K562 (cell line): Measurements from ENCODE around the gene THEM4. TPM values are rescaled to one million over a fixed set of nuclear protein-coding genes. Genes with fewer than 3 reads are reported as not detected.

ENCODE experiments used
- ATAC-seq: fragments of 200-7000 bp; cut with Tn5 transposase; 3 replicates; pipeline ENCODE4 v1.9.1; 2020; ENCODE audit warnings: moderate library complexity
- BruUV-seq: library from RNA; stranded (reverse); fragments of 400-500 nt; replicated peaks from 2 replicates; lab custom pipeline; 2021; lab: Mats Ljungman, UMichigan
- CTCF ChIA-PET: fragments of 300-600 bp; formaldehyde crosslinking; extraction: SDS; loops from one replicate; lab custom pipeline; 2021; ENCODE audit warnings: low intra/inter-chr PET ratio; lab: Yijun Ruan, JAX
- POLR2A ChIA-PET: fragments of 300-600, 350-650 bp; sonication (Branson Sonifier 250); formaldehyde crosslinking; extraction: SDS; loops from one replicate; lab custom pipeline; 2021; ENCODE audit warnings: antibody characterized with exemption, inconsistent platforms; lab: Yijun Ruan, JAX
- DNase-seq, 4 experiments: peaks; one replicate each; pipeline versions ENCODE4 v3.0.0 to v3.0.0-alpha.2; 2011 to 2018; ENCODE audit warnings: low spot score in 3 of 4, mixed read lengths in 3 of 4; ENCODE audit errors: extremely low read depth in 1 of 4
- FAIRE-seq: peaks from 2 replicates; lab custom pipeline; 2011; peaks lifted over from hg19 to GRCh38; lab: Jason Lieb, UNC
- H2AFZ ChIP-seq: 2 replicates; pipeline ENCODE4 v1.6.0; 2011; ENCODE audit warnings: low read depth, low read length, control low read depth, inconsistent platforms
- H3K27ac ChIP-seq: fragments of 200-600 bp; 3 replicates; pipeline ENCODE4 v1.8.0; 2011; ENCODE audit warnings: low read depth, mild to moderate bottlenecking, control low read depth, inconsistent platforms, low read length, moderate library complexity, mixed read lengths; ENCODE audit errors: extremely low read depth
- H3K27me3 ChIP-seq, 2 experiments: fragments of 300-600 bp in 1 of 2; 2 replicates in 1 of 2; 3 replicates in 1 of 2; pipeline versions ENCODE4 v1.6.0 to v1.8.0; 2011; ENCODE audit warnings: inconsistent platforms in 2 of 2, low read length in 2 of 2, mild to moderate bottlenecking in 1 of 2, mixed read lengths in 1 of 2, moderate library complexity in 1 of 2; ENCODE audit not compliant: control insufficient read depth in 2 of 2, insufficient read depth in 2 of 2
- H3K36me3 ChIP-seq: fragments of 300-600 bp; 3 replicates; pipeline ENCODE4 v1.8.0; 2011; ENCODE audit warnings: mild to moderate bottlenecking, low read length, inconsistent platforms; ENCODE audit not compliant: control insufficient read depth, insufficient read depth
- H3K4me1 ChIP-seq, 2 experiments: fragments of 200-600 bp in 1 of 2; replicated peaks in 1 of 2; 2 replicates in 1 of 2; 3 replicates in 1 of 2; pipeline versions ENCODE4 v1.5.1 to v1.8.0; 2011; ENCODE audit warnings: inconsistent platforms in 2 of 2, low read length in 2 of 2, mild to moderate bottlenecking in 1 of 2, mixed read lengths in 1 of 2, moderate library complexity in 1 of 2; ENCODE audit not compliant: control insufficient read depth in 2 of 2, insufficient read depth in 2 of 2
- H3K4me2 ChIP-seq: 2 replicates; pipeline ENCODE4 v1.6.1; 2011; ENCODE audit warnings: low read length, control low read depth, inconsistent platforms, mixed read lengths; ENCODE audit not compliant: insufficient read depth
- H3K4me3 ChIP-seq: fragments of 200-600 bp; sonication (generic), shearing (Covaris generic); 2 replicates; pipeline ENCODE4 v1.5.1; 2016; ENCODE audit warnings: control low read depth, inconsistent platforms
- H3K79me2 ChIP-seq: fragments of 200-600 bp; 3 replicates; pipeline ENCODE4 v1.8.0; 2011; ENCODE audit warnings: low read length, inconsistent platforms; ENCODE audit not compliant: control insufficient read depth, insufficient read depth
- H3K9ac ChIP-seq, 2 experiments: 2 replicates each; pipeline versions ENCODE4 v1.6.0 to v1.6.1; 2011; ENCODE audit warnings: low read depth in 2 of 2, low read length in 2 of 2, control low read depth in 1 of 2, inconsistent platforms in 1 of 2, mild to moderate bottlenecking in 1 of 2, mixed read lengths in 1 of 2; ENCODE audit not compliant: insufficient read depth in 1 of 2
- H3K9me1 ChIP-seq: one replicate; pipeline ENCODE4 v1.6.0; 2011; ENCODE audit warnings: inconsistent platforms, mild to moderate bottlenecking, low read length, moderate library complexity; ENCODE audit not compliant: control insufficient read depth, insufficient read depth
- H3K9me3 ChIP-seq: replicated peaks from 2 replicates; pipeline ENCODE4 v1.5.1; 2011; ENCODE audit warnings: low read depth, low read length, inconsistent platforms; ENCODE audit not compliant: control insufficient read depth, insufficient read depth
- H4K20me1 ChIP-seq: replicated peaks from 2 replicates; pipeline ENCODE4 v1.6.1; 2011; ENCODE audit warnings: low read length, inconsistent platforms, mixed read lengths; ENCODE audit not compliant: control insufficient read depth, insufficient read depth
- ARHGAP35 ChIP-seq: fragments of 450-650 bp; IDR thresholded peaks from 2 replicates; pipeline ENCODE4 v1.6.1; 2018; ENCODE audit not compliant: partially characterized antibody
- EGR1 ChIP-seq: fragments of 450-650 bp; conservative IDR thresholded peaks from 2 replicates; pipeline ENCODE4 v1.6.1; 2017; ENCODE audit warnings: mild to moderate bottlenecking
- GTF2E2 ChIP-seq: fragments of 200-800 bp; sonication (Bioruptor generic); IDR thresholded peaks from 2 replicates; pipeline ENCODE4 v1.6.1; 2016; ENCODE audit warnings: missing genetic modification characterization, missing compliant biosample characterization
- KDM4B ChIP-seq, 2 experiments: fragments of 450-650 bp in 1 of 2; sonication (generic) in 1 of 2; IDR thresholded peaks; 2 replicates each; pipeline ENCODE4 v1.6.1; 2016 to 2017; ENCODE audit warnings: borderline replicate concordance in 2 of 2, antibody characterized with exemption in 1 of 2, low read depth in 1 of 2, mild to moderate bottlenecking in 1 of 2
- STAT5B ChIP-seq: fragments of 250-450 bp; sonication (Bioruptor Pico); IDR thresholded peaks from 2 replicates; pipeline ENCODE4 v1.8.0; 2021; ENCODE audit warnings: mild to moderate bottlenecking, inconsistent platforms
- WGBS: fragments of 100-300 bp; shearing (Covaris generic); methylation state at CpG from one replicate; pipeline ENCODE4 v1.1.6; 2016; ENCODE audit warnings: low coverage, mixed read lengths; ENCODE audit not compliant: insufficient coverage; ENCODE audit errors: missing lambda C conversion rate; 5-methylcytosine and 5-hydroxymethylcytosine counted together
- in situ Hi-C: fragments of 300-500 bp; cut with MboI; formaldehyde crosslinking; loops from 4 replicates; pipeline ENCODE4 v1.15.0; 2018; ENCODE audit warnings: inconsistent platforms, mixed read lengths
- intact Hi-C: fragments of 100-400 bp; cut with micrococcal nuclease; formaldehyde crosslinking; loops from 2 replicates; pipeline ENCODE4 v1.14.2; 2022
- polyA plus RNA-seq, 8 experiments: library from polyadenylated mRNA; depleted of rRNA in 4 of 8; stranded (reverse) in 5 of 8; unstranded in 3 of 8; fragments of >200 nt; fragmentation: Nextera tagmentation in 2 of 8; fragmentation: Illumina TruSeq in 1 of 8; extraction: Ambion mirVana in 2 of 8; extraction: Trizol in 1 of 8; gene quantifications; 2 replicates each; pipeline versions ENCODE4 v1.2.1 to v1.2.3, GENCODE V29; 2011 to 2014; ENCODE audit warnings: inconsistent platforms in 1 of 8, missing spikeins in 1 of 8
- total RNA-seq, 7 experiments: library from RNA; depleted of rRNA in 6 of 7; stranded (reverse); fragments of >200 nt in 6 of 7; fragmentation: Illumina TruSeq in 2 of 7; extraction: Trizol in 2 of 7; gene quantifications; 2 replicates each; pipeline versions ENCODE4 v1.2.1 to v1.2.3, GENCODE V29; 2011 to 2021; ENCODE audit warnings: low replicate concordance in 1 of 7

The THEM4 gene
- total and polyA plus RNA-seq, 9 of the 15 experiments (the other 6 are each of a cell fraction or from before 2014, with no cell fraction given): 8.6 to 71.9 (median 35.3) TPM

DNA sequence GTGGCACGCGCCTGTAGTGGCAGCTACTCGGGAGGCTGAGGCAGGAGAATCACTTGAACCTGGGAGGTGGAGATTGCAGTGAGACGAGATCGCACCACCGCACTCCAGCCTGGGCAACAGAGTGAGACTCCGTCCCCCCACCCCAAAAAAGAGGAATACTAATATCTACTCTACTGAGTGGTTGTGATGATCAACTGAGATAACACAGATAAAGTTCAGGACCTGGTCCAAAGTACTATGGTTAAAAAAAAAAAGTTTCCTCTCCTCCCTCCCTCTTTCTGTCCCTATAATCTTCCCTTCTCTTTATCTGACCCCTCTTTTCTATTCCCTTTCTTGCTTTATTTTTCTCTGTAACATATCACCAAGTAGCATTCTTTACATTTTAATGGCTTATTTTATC lies 73.7 kb downstream of the THEM4 start:
- DNase-seq (no peak), ATAC-seq (no peak), FAIRE-seq (no peak)
- intact Hi-C loops: loop anchor here (5.0 kb wide), 2 partner anchors 243 to 533 kb away; no protein-coding TSS in a partner anchor
- Histone ChIP-seq H3K27me3 (peaks cover 3 to 9% of the 10 kb centered on the region in 2 experiments; a peak in 3 of 5 replicates), H3K4me2 (no peak overlapping the region), H3K9me3 (no peaks in the 10 kb centered on the region), H4K20me1 (no peaks in the 10 kb centered on the region), H3K9ac (no peak overlapping the region), H3K27ac (no peak overlapping the region), H3K36me3 (no peaks in the 10 kb centered on the region), H3K79me2 (no peaks in the 10 kb centered on the region), H3K4me3 (no peak overlapping the region), H3K9me1 (peaks cover 3% of the 10 kb centered on the region), H2AFZ (no peak overlapping the region), H3K4me1 (peaks cover 5 to 27% of the 10 kb centered on the region in 2 experiments; a peak in 4 of 5 replicates)
- no TSS peak for BruUV-seq
- CTCF ChIA-PET: interaction anchor here (0.7 to 2.7 kb wide), 5 partner anchors 100 to 392 kb away, joined by 3 to 26 read pairs (median 7); no protein-coding TSS in a partner anchor
- in situ Hi-C loops: no loop called here
- POLR2A ChIA-PET: interaction anchor here (1.0 to 1.5 kb wide), 2 partner anchors 119 to 166 kb away, joined by 3 read pairs; partner anchors contain the start of gene CELF3
- WGBS: 35% methylated on average over 3 of the region's 7 CpGs
- TF ChIP-seq KDM4B (IDR thresholded peaks at IDR 0.05; ENCODE audit: borderline replicate concordance in 2 of 2, low read depth in 1 of 2): no peak
- TF ChIP-seq GTF2E2: no peak
- TF ChIP-seq STAT5B (CRISPR knock-in tag): no peak

DNA sequence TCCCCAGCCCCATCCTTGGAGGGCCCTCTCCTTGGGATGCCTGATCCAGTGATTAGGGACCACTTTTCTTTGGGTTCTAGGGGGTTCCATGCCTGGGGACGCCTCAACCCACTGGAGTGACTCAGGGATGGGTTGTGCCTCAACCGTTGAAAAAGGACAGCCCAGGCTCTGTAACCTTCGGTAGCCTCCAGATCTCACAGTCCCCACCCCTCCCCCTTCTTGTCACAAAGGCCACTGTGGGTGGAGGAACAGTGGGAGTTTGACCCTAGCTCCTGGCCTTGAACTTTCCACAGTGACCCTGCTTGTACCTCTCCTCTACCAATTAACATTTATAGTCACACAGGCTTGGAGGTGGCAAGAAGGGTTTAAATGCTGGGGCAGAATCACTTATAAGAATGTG lies 75.1 kb downstream of the THEM4 start:
- Histone ChIP-seq H3K4me3 (no peak overlapping the region), H3K79me2 (no peaks in the 10 kb centered on the region), H3K4me1 (peaks cover 5 to 29% of the 10 kb centered on the region in 2 experiments), H3K9me3 (no peaks in the 10 kb centered on the region), H3K9me1 (peaks cover 3% of the 10 kb centered on the region), H3K9ac (no peak overlapping the region), H3K4me2 (no peak overlapping the region), H3K27ac (no peak overlapping the region), H4K20me1 (no peaks in the 10 kb centered on the region), H3K27me3 (no peaks in the 10 kb centered on the region), H2AFZ (no peak overlapping the region), H3K36me3 (no peaks in the 10 kb centered on the region)
- no peak for FAIRE-seq
- BruUV-seq: no TSS peak
- TF ChIP-seq EGR1: no peak
- TF ChIP-seq ARHGAP35: no peak
- 9% methylated on average over 3 of the region's 3 CpGs for WGBS
- intact Hi-C loops: no loop called here
- no peak for DNase-seq
- ChIA-PET POLR2A (interaction anchor here (1.5 kb wide), 1 partner anchor 167 kb away, joined by 3 read pairs; no protein-coding TSS in a partner anchor), CTCF (interaction anchor here (0.6 kb wide), 1 partner anchor 162 kb away, joined by 3 read pairs; no protein-coding TSS in a partner anchor)
- in situ Hi-C loops: loop anchor here (5.0 kb wide), 1 partner anchor 137 kb away; no protein-coding TSS in a partner anchor
- ATAC-seq: no peak
